ENCODE results near the gene OR6S1. TPM values are rescaled to one million over a fixed set of nuclear protein-coding genes. Genes with fewer than 3 reads are reported as not detected.

OR6S1 gene
- polyA plus RNA-seq, 1 of the 3 experiments (the other 2 are of a cell fraction): not detected

GRCh38 chr14:20675669-20676068 is 34.2 kb upstream of the OR6S1 start:
- Histone ChIP-seq H3K4me1 (ENCODE audit: control insufficient read depth in 1 of 2, insufficient read depth in 2 of 2, low read depth in 1 of 2, low read length in 1 of 2) (peaks cover 4 to 5% of the 10 kb centered on the region in 2 experiments; a peak in 3 of 4 replicates), H4K20me1 (ENCODE audit: insufficient read depth) (no peaks in the 10 kb centered on the region), H3K27ac (ENCODE audit: low read depth in 2 of 2, low read length in 1 of 2) (no peak overlapping the region), H3K36me3 (replicated peaks in 1 of 2; ENCODE audit: control insufficient read depth in 1 of 2, insufficient read depth in 2 of 2, low read length in 1 of 2) (no peaks in the 10 kb centered on the region), H3K79me2 (ENCODE audit: insufficient read depth) (no peaks in the 10 kb centered on the region), H3K9me3 (no peaks in the 10 kb centered on the region), H2AFZ (ENCODE audit: low read depth) (no peak overlapping the region), H3K27me3 (ENCODE audit: insufficient read depth) (peaks cover 51% of the 10 kb centered on the region), H3K4me3 (ENCODE audit: low read depth in 2 of 2, low read length in 1 of 2) (no peak overlapping the region), H3F3A (replicated peaks; ENCODE audit: insufficient read depth) (peaks cover 5% of the 10 kb centered on the region), H3K4me2 (no peak overlapping the region), H3K9me2 (no peaks in the 10 kb centered on the region), H3K9ac (no peak overlapping the region)
- TF ChIP-seq MXI1 (IDR thresholded peaks at IDR 0.05; ENCODE audit: low read depth, low read length): no peak
- TF ChIP-seq NFIC (IDR thresholded peaks at IDR 0.05; ENCODE audit: borderline replicate concordance): no peak
- TF ChIP-seq YY1 (IDR thresholded peaks at IDR 0.05; ENCODE audit: low read depth): no peak
- TF ChIP-seq FOXJ3 (CRISPR knock-in tag; IDR thresholded peaks at IDR 0.05): no peak
- no peak for TF ChIP-seq USF1 (IDR thresholded peaks at IDR 0.05; ENCODE audit: borderline replicate concordance, low read depth)
- no peak for TF ChIP-seq GABPA (IDR thresholded peaks at IDR 0.05; ENCODE audit: low read depth)
- TF ChIP-seq TEAD4 (IDR thresholded peaks at IDR 0.05; ENCODE audit: borderline replicate concordance, insufficient read depth): no peak
- no peak for TF ChIP-seq PBX3 (IDR thresholded peaks at IDR 0.05)
- no peak for TF ChIP-seq MEF2A (IDR thresholded peaks at IDR 0.05; ENCODE audit: borderline replicate concordance, low read depth)
- TF ChIP-seq EP300 (IDR thresholded peaks at IDR 0.05; ENCODE audit: borderline replicate concordance in 1 of 2, low read depth in 1 of 2, low read length in 1 of 2): no peak
- TF ChIP-seq MAX (IDR thresholded peaks at IDR 0.05; ENCODE audit: low read depth): no peak
- no peak for TF ChIP-seq TAF1 (IDR thresholded peaks at IDR 0.05; ENCODE audit: borderline replicate concordance, low read depth, low read length)
- no peak for TF ChIP-seq SIN3A (IDR thresholded peaks at IDR 0.05; ENCODE audit: borderline replicate concordance, low read depth, low read length)
- no peak for TF ChIP-seq RXRA (IDR thresholded peaks at IDR 0.05; ENCODE audit: borderline replicate concordance, low read depth)
- no peak for TF ChIP-seq POLR2AphosphoS5 (IDR thresholded peaks at IDR 0.05; ENCODE audit: low read depth, low read length)
- no peak for TF ChIP-seq ZBTB33 (IDR thresholded peaks at IDR 0.05; ENCODE audit: borderline replicate concordance, low read depth)
- no peak for TF ChIP-seq RCOR1 (IDR thresholded peaks at IDR 0.05; ENCODE audit: low read length)
- no peak for TF ChIP-seq JUND (IDR thresholded peaks at IDR 0.05)
- 33% methylated on average over 2 of the region's 2 CpGs for WGBS (ENCODE audit: low lambda C conversion rate)
- CTCF ChIA-PET: no interaction called here
- POLR2A ChIA-PET: no interaction called here
- no peak for DNase-seq
